A549 (cell line): ENCODE measurements around the gene RPS24.

Source experiments
- CTCF ChIP-seq: fragments of >200 bp; sonication (Bioruptor Twin); formaldehyde crosslinking; IDR thresholded peaks from 3 replicates; pipeline ENCODE4 v1.5.1; 2016
- MAX ChIP-seq: IDR thresholded peaks from 2 replicates; pipeline ENCODE4 v1.6.1; 2012
- POLR2A ChIP-seq: IDR thresholded peaks from 2 replicates; pipeline ENCODE4 v1.6.1; 2012; ENCODE audit warnings: mild to moderate bottlenecking, low read length
- REST ChIP-seq: fragments of 200-600 bp; sonication (generic); IDR thresholded peaks from 2 replicates; pipeline ENCODE4 v1.6.1; 2016; ENCODE audit warnings: antibody characterized with exemption, mild to moderate bottlenecking, moderate library complexity
- RFX5 ChIP-seq: fragments of 450-650 bp; IDR thresholded peaks from 2 replicates; pipeline ENCODE4 v1.7.1; 2014; ENCODE audit warnings: antibody characterized with exemption, mild to moderate bottlenecking, moderate library complexity
- SMC3 ChIP-seq: fragments of >200 bp; sonication (Bioruptor Twin); formaldehyde crosslinking; IDR thresholded peaks from 3 replicates; pipeline ENCODE4 v1.6.1; 2018; ENCODE audit warnings: inconsistent platforms
- USF2 ChIP-seq: fragments of 450-650 bp; IDR thresholded peaks from 2 replicates; pipeline ENCODE4 v1.6.1; 2014; ENCODE audit warnings: antibody characterized with exemption

- TF ChIP-seq CTCF (no peak), MAX (no peak), POLR2A (no peak), SMC3 (no peak), REST (no peak), RFX5 (no peak), USF2 (no peak)
Measured at GRCh38 chr10:78035437-78035836, 1.8 kb downstream of the RPS24 start.
